Nephron progenitor cell (in vitro differentiated cells): ENCODE measurements around the gene ZMYND8.

ENCODE experiments used
- DNase-seq: peaks from one replicate; pipeline ENCODE4 v3.0.0; 2021
- H3K27ac Mint-ChIP-seq: 2 replicates; pipeline ENCODE4 v1.8.0; 2021; ENCODE audit warnings: mild to moderate bottlenecking, moderate library complexity, mixed read lengths
- H3K27me3 Mint-ChIP-seq: 2 replicates; pipeline ENCODE4 v1.8.0; 2021; ENCODE audit warnings: mild to moderate bottlenecking, low read depth, mixed read lengths; ENCODE audit not compliant: poor library complexity
- H3K36me3 Mint-ChIP-seq: 2 replicates; pipeline ENCODE4 v1.8.0; 2021; ENCODE audit warnings: low read depth, mixed read lengths
- H3K4me1 Mint-ChIP-seq: 2 replicates; pipeline ENCODE4 v1.8.0; 2021; ENCODE audit warnings: mixed read lengths
- H3K4me3 Mint-ChIP-seq: 2 replicates; pipeline ENCODE4 v1.8.0; 2021; ENCODE audit warnings: mild to moderate bottlenecking, moderate library complexity, mixed read lengths
- H3K9me3 Mint-ChIP-seq: 2 replicates; pipeline ENCODE4 v1.8.0; 2021; ENCODE audit warnings: mild to moderate bottlenecking, moderate library complexity, mixed read lengths
- CTCF ChIP-seq: fragments of 200-600 bp; sonication (generic); IDR thresholded peaks from 2 replicates; pipeline ENCODE4 v1.5.0; 2021; ENCODE audit warnings: antibody characterized with exemption

Gene ZMYND8

GRCh38 chr20:47296950-47297349 is 59.5 kb downstream of the ZMYND8 start:
- Mint-ChIP-seq H3K36me3 (peaks cover 70% of the 10 kb centered on the region), H3K27me3 (no peaks in the 10 kb centered on the region), H3K27ac (peak overlapping the region; percentile 20), H3K4me1 (no peaks in the 10 kb centered on the region), H3K9me3 (no peaks in the 10 kb centered on the region), H3K4me3 (no peak overlapping the region)
- TF ChIP-seq CTCF, result no peak
- no peak for DNase-seq

GRCh38 chr20:47295921-47296426 is 60.5 kb downstream of the ZMYND8 start:
- H3K27ac Mint-ChIP-seq, result no peak overlapping the region
- H3K27me3 Mint-ChIP-seq, result no peaks in the 10 kb centered on the region
- H3K4me1 Mint-ChIP-seq, result no peaks in the 10 kb centered on the region
- no peaks in the 10 kb centered on the region for H3K9me3 Mint-ChIP-seq
- peaks cover 70% of the 10 kb centered on the region for H3K36me3 Mint-ChIP-seq
- H3K4me3 Mint-ChIP-seq, result no peak overlapping the region
- DNase-seq, result no peak
- no peak for TF ChIP-seq CTCF

GRCh38 chr20:47295129-47295813 is 61.2 kb downstream of the ZMYND8 start:
- Mint-ChIP-seq H3K4me3 (no peak overlapping the region), H3K27ac (peak overlapping the region; percentile 48), H3K9me3 (no peaks in the 10 kb centered on the region), H3K4me1 (no peaks in the 10 kb centered on the region), H3K27me3 (no peaks in the 10 kb centered on the region), H3K36me3 (peaks cover 69% of the 10 kb centered on the region)
- no peak for DNase-seq
- TF ChIP-seq CTCF, result no peak

- no peaks in the 10 kb centered on the region for H3K27me3 Mint-ChIP-seq
- TF ChIP-seq CTCF, result no peak
- DNase-seq, result no peak
- peak overlapping the region; percentile 79 for H3K27ac Mint-ChIP-seq
- H3K4me1 Mint-ChIP-seq, result no peaks in the 10 kb centered on the region
- no peak overlapping the region for H3K4me3 Mint-ChIP-seq
- H3K9me3 Mint-ChIP-seq, result no peaks in the 10 kb centered on the region
- H3K36me3 Mint-ChIP-seq, result peaks cover 77% of the 10 kb centered on the region
Measured at GRCh38 chr20:47293631-47294030, 62.9 kb downstream of the ZMYND8 start.

- DNase-seq, result no peak
- Mint-ChIP-seq H3K9me3 (no peaks in the 10 kb centered on the region), H3K27me3 (no peaks in the 10 kb centered on the region), H3K36me3 (peaks cover 78% of the 10 kb centered on the region), H3K27ac (no peak overlapping the region), H3K4me1 (no peaks in the 10 kb centered on the region), H3K4me3 (no peak overlapping the region)
- TF ChIP-seq CTCF, result no peak
Measured at GRCh38 chr20:47292581-47292980, 63.9 kb downstream of the ZMYND8 start.
